NB4 (cell line): ENCODE data around the gene MAT2A.

Experiments used
- CTCF ChIP-seq: IDR thresholded peaks from one replicate; pipeline ENCODE4 v1.5.1; 2012; ENCODE audit warnings: low read depth, low read length
- MYC ChIP-seq: IDR thresholded peaks from 2 replicates; pipeline ENCODE4 v1.6.1; 2011; ENCODE audit warnings: low read depth, low read length
- POLR2A ChIP-seq: IDR thresholded peaks from 2 replicates; pipeline ENCODE4 v1.6.1; 2011; ENCODE audit warnings: mild to moderate bottlenecking; ENCODE audit not compliant: insufficient read length; ENCODE audit errors: extremely low read depth

- TF ChIP-seq CTCF (no peak), POLR2A (no peak), MYC (no peak)
Measured at GRCh38 chr2:85588645-85589044, 49.7 kb downstream of the MAT2A start.
